GM23248 (cell line): ENCODE results near the gene FRS2.

Experiments used
- EZH2 ChIP-seq: fragments of 200-600 bp; sonication (generic); IDR thresholded peaks from 2 replicates; pipeline ENCODE4 v1.6.1; 2018; ENCODE audit warnings: antibody characterized with exemption, mild to moderate bottlenecking; ENCODE audit not compliant: insufficient read depth, poor library complexity, severe bottlenecking
- EZH2phosphoT487 ChIP-seq: fragments of 200-600 bp; sonication (generic); IDR thresholded peaks from 2 replicates; pipeline ENCODE4 v1.6.1; 2018; ENCODE audit warnings: antibody characterized with exemption, moderate library complexity, mild to moderate bottlenecking, low read depth; ENCODE audit not compliant: insufficient read depth

DNA sequence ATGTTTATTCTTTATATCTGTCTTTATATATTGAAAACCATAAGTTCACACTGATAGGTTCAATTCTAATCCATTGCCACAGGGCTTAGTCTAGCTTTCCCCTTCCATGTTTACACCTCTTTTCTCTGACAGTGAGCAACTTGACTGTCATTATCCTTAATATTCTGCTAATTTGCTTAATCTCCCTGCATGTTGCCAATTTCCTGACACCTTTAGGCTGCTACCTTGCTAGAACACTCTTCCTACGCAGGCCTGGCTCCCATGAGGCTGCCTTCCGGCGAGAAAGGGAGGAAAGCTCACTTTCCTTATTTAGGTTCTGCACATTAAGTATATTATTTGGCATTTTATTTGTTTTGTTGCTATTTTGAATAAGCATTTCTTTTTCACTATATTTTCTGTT lies 12.8 kb upstream of the FRS2 start:
- TF ChIP-seq EZH2phosphoT487 (no peak), EZH2 (no peak)
